GM19239 (cell line): Measurements from ENCODE around the gene PRPH2.
"Not testable (repeated sequence)": the region's sequence is repeated elsewhere in the genome, so short reads cannot be mapped to it uniquely, and the experiment has no call there.

Experiments
- DNase-seq: peaks from one replicate; pipeline ENCODE4 v3.0.0; 2011; ENCODE audit warnings: low spot score; ENCODE audit not compliant: insufficient read length
- FAIRE-seq: peaks from 2 replicates; lab custom pipeline; 2011; peaks lifted over from hg19 to GRCh38; lab: Jason Lieb, UNC

The PRPH2 gene

GRCh38 chr6:42702786-42703185 lies 19.6 kb downstream of the PRPH2 start:
- DNase-seq, FAIRE-seq: not testable (repeated sequence)

GRCh38 chr6:42702200-42702599 lies 20.2 kb downstream of the PRPH2 start:
- DNase-seq, result no peak
- no peak for FAIRE-seq

GRCh38 chr6:42698217-42698616 lies 24.2 kb downstream of the PRPH2 start:
- FAIRE-seq (no peak), DNase-seq (no peak)

- DNase-seq (no peak), FAIRE-seq (no peak)
Observed at GRCh38 chr6:42697268-42697655, 25.1 kb downstream of the PRPH2 start.

- DNase-seq (no peak), FAIRE-seq (no peak)
Observed at GRCh38 chr6:42696526-42697267, 25.7 kb downstream of the PRPH2 start.

- no peak for DNase-seq
- FAIRE-seq, result no peak
Observed at GRCh38 chr6:42694586-42694985, 27.8 kb downstream of the PRPH2 start.

GRCh38 chr6:42693725-42694323 lies 28.6 kb downstream of the PRPH2 start:
- FAIRE-seq, result no peak
- no peak for DNase-seq

- DNase-seq (no peak), FAIRE-seq (no peak)
Observed at GRCh38 chr6:42692137-42692911, 30.1 kb downstream of the PRPH2 start.

- DNase-seq (no peak), FAIRE-seq (no peak)
Observed at GRCh38 chr6:42690872-42691271, 31.5 kb downstream of the PRPH2 start.

- FAIRE-seq (no peak), DNase-seq (no peak)
Observed at GRCh38 chr6:42690151-42690702, 32.2 kb downstream of the PRPH2 start.

GRCh38 chr6:42689371-42689770 lies 33.0 kb downstream of the PRPH2 start:
- FAIRE-seq (no peak), DNase-seq (no peak)

- FAIRE-seq (no peak), DNase-seq (no peak)
Observed at GRCh38 chr6:42688281-42688680, 34.1 kb downstream of the PRPH2 start.

GRCh38 chr6:42679358-42679757 lies 43.0 kb downstream of the PRPH2 start:
- DNase-seq, result no peak
- no peak for FAIRE-seq

GRCh38 chr6:42674780-42675179 lies 47.6 kb downstream of the PRPH2 start:
- FAIRE-seq (no peak), DNase-seq (no peak)

GRCh38 chr6:42674368-42674767 lies 48.0 kb downstream of the PRPH2 start:
- not testable (repeated sequence) for DNase-seq, FAIRE-seq

- no peak for FAIRE-seq
Observed at GRCh38 chr6:42664718-42665117, 57.7 kb downstream of the PRPH2 start.

GRCh38 chr6:42661540-42662153 lies 60.8 kb downstream of the PRPH2 start:
- FAIRE-seq (peak; percentile 97), DNase-seq (peak; percentile 35)

More at GRCh38 chr6:42664718-42665117, 57.7 kb downstream of the PRPH2 start:
- no peak for DNase-seq

- DNase-seq (no peak), FAIRE-seq (no peak)
Observed at GRCh38 chr6:42659806-42660205, 62.6 kb downstream of the PRPH2 start.

- FAIRE-seq (no peak), DNase-seq (no peak)
Observed at GRCh38 chr6:42653851-42654250, 68.5 kb downstream of the PRPH2 start.

GRCh38 chr6:42652024-42652746 lies 70.2 kb downstream of the PRPH2 start:
- FAIRE-seq, result no peak
- DNase-seq, result no peak
